A204.1 (cell line): ENCODE data around the gene MBTPS2.
"Not testable (repeated sequence)": the region's sequence is repeated elsewhere in the genome, so short reads cannot be mapped to it uniquely, and the experiment has no call there.

Experiments
- FAIRE-seq: peaks from 2 replicates; lab custom pipeline; 2012; peaks lifted over from hg19 to GRCh38; lab: Jason Lieb, UNC

MBTPS2 gene

GRCh38 chrX:21839334-21840192 is at the start of gene MBTPS2:
TSS of gene MBTPS2 (plus strand) at chrX:21839617. CDS start at chrX:21839735, 118 bp downstream.
- FAIRE-seq: no peak

- no peak for FAIRE-seq
These were observed 40.7 kb upstream of the MBTPS2 start for GRCh38 chrX:21798677-21799219.

DNA sequence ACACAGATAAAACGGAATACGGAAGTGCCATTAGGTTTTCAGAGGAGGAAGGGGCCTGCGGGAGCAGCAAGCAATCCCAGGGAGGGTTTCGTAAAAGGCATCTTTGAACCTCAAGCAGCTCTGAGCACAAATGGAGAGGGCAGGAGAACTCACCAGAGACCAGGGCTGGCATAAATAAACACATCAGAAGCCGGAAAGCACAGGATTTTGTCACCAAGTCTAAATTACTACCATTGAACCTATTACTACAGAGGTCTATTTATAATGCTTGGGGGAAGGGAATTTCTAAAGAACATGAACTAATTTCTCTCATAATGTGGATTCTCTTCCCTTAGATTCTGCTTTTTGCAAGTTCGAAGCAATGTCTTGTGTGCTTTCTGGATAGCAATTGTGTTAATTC is 39.6 kb upstream of the MBTPS2 start:
- no peak for FAIRE-seq

DNA sequence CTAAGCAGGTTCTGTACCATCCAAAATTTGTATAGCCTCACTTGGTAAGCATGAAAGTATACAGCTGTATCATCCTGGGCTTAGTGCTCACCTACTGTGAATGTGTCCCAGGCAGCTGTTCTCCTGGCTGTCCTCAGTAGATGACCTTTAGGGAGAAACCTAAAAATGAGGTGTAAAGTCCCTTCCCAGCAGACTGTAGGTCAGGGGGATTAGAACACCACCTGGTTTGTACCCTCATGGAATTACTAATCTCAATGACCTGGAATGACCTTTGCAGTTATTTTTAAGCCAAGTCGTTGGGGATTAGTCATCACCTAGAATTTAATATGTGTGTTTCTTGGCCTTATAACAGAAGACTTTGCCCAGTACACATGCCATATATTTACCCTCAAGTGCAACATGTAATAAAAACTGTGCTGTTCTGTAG is 39.1 kb upstream of the MBTPS2 start:
- no peak for FAIRE-seq

- FAIRE-seq: no peak
These were observed 37.3 kb upstream of the MBTPS2 start for GRCh38 chrX:21802054-21802670.

DNA sequence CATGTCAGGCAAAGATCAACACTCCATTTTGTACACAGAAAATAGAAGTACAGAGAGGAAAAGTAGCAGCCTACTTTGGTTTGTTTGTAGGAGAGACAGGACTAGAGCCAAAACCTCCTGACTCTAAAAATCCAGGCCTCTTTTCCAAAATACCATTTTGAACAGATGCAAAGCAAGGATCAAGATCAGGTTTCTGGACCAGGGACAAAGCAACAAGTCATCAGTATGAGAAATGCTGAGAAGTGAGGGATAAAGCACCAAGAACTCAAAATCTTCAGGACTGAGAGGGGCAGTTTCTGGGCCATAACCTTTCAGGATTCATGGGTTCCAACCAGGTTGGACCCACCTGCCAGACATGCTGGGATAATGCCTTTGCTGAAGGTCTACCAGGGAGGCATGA is 36.6 kb upstream of the MBTPS2 start:
- FAIRE-seq: no peak

GRCh38 chrX:21806691-21807090 is 32.7 kb upstream of the MBTPS2 start:
- FAIRE-seq: no peak

- FAIRE-seq: no peak
These were observed 27.6 kb upstream of the MBTPS2 start for GRCh38 chrX:21811832-21812231.

DNA sequence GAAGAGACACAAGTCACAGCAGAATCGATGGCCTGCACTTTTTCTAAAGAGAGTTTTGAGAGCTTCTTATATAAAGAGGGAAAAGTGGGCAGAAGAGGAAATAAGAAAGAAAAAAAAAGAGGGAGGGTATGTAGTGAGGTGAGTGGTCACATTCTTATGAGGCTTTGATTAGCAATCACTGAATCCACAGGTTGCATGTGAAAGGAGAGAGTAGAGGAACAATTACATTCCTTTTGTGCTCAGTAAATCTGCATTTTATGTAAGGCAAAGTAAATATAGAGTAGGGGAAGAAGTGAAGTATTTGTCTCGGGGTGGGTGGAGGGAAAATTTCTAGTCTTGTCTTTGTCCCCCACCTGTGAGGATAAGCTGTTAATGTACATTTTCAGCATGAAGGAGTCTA is 26.8 kb upstream of the MBTPS2 start:
- FAIRE-seq: no peak

DNA sequence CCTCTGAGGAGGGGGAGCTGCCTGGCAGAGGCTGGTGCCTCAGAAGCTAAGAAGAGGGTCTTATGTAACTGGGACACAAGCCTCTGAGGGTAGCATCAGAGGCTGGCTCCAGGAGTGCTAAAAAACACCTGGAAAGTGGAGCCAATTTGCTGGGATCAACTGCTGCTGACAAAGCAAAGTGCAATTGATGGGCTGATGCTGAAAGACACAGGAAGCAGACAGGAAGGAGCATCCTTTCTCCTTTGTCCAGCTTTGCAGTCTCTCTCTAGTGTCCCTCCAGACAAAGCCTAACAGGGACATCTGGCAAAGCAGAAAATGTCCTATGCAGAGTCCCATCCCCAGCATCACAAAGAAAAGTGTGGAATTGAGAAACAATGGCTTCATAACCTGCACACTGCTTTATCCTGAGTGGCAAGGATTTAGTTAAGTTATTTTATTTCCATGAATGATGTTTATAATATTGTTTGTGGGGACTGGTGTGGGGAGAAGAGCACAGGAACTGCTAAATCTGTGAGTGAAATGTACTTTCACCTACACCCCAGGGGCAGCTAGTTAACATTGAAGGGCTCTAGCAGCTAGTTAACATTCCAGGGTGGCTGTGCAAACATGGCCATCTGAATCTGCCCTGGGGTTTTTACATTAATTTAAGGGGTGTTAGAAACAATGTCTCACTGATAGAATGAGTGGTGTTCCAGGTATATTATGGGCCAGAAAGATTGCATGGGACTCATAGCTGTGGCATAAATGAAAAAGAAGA is 25.6 kb upstream of the MBTPS2 start:
- FAIRE-seq: no peak

- no peak for FAIRE-seq
These were observed 23.3 kb upstream of the MBTPS2 start for GRCh38 chrX:21816136-21816535.

- not testable (repeated sequence) for FAIRE-seq
These were observed 19.2 kb upstream of the MBTPS2 start for GRCh38 chrX:21820170-21820569.

GRCh38 chrX:21821875-21822274 is 17.5 kb upstream of the MBTPS2 start:
- FAIRE-seq: no peak

DNA sequence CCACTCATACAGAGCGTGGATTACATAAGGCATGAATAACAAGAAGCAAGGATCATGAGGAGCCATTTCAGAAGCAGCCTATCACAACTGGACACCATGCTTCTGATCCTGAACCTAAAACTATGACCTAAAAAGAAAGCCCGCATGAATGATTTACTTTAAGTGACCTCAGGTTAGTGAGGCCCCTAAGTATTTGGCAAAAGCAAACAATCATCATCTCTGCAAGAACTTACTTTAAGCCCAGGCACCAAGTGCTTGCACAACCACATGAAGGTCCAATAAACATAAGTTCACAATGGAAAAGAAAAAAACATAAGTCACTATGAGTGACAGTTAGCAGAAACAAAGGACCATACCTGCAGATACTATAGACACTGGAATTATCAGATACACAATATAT is 7.9 kb upstream of the MBTPS2 start:
- no peak for FAIRE-seq

GRCh38 chrX:21837056-21837455 is 2.4 kb upstream of the MBTPS2 start:
- FAIRE-seq: no peak

- no peak for FAIRE-seq
These were observed 482 bp upstream of the MBTPS2 start for GRCh38 chrX:21838937-21839333.

- no peak for FAIRE-seq
These were observed 752 bp downstream of the MBTPS2 start for GRCh38 chrX:21840193-21840545.

DNA sequence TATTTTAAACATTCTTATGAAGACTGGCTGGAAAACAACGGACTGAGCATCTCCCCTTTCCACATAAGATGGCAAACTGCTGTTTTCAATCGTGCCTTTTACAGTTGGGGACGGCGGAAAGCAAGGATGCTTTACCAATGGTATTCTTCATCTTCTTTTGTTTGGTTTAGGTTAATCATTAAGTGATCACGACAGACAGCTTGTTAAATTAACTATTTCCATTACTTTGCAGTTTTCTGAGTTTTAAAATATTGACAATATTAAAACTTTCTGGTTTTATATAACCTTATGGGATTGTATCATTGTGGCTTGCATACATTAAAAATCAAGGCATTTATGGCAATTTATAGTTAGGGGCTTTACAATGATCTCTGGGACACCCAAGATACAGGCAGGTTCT is 3.8 kb downstream of the MBTPS2 start:
- no peak for FAIRE-seq

DNA sequence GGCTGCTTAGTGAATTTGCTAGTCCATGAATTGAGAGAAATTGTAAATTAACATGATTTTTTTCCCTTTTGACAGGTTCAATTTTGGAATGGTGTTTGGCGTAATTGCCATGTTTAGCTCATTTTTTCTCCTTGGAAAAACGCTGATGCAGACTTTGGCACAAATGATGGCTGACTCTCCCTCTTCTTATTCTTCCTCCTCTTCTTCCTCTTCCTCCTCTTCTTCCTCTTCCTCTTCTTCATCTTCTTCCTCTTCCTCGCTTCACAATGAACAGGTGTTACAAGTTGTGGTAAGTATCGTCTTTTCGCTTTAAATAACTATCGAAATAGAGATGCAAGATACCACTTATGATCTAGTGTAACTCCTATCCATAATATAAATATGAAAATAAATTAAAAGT is 5.7 kb downstream of the MBTPS2 start:
- FAIRE-seq: no peak

DNA sequence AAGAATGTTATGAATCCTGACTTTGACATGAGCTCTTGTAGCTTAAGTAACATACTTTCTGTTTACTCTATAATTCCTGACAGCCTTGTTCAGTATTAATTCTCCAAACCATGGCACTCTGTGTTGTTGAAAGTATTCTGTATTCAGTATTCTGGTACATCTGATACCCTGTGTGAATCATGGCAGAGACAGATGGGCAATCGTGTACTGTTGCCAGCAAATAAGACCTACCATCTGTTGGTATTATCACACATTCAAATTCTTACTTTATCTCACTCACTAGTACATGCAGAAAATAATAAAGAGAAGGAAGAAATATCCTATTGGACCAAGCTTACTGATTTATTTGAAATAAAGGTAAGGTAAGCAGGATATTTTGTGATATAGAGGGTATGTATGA is 7.9 kb downstream of the MBTPS2 start:
- FAIRE-seq: no peak

GRCh38 chrX:21853578-21853977 is 14.2 kb downstream of the MBTPS2 start:
- no peak for FAIRE-seq

DNA sequence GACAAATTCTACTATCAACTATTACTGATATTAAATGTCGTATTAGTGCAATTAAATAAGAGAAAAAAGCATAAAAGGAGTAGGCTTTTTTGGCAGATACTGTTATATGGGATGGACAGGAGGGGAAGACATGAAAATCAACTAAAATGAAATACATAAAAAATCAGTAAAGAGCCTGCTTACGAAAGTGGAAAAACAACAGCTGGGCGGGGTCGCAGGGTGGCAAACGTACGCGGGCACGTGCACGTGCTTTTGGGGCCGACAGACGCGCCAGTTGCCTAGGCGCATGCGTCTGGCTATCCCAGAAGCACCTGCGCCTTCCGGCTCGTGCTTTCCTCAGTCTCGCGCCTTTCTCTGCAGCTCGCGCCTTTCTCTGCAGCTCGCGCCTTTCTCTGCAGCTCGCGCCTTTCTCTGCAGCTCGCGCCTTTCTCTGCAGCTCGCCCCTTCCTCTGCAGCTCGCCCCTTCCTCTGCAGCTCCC is 16.6 kb downstream of the MBTPS2 start, which contains the start of gene YY2:
Gene YY2, plus strand, starts transcription at position 51 of the 479 bp plus-strand sequence. CDS start 498 bp downstream, outside the sequence.
- FAIRE-seq: no peak

- no peak for FAIRE-seq
These were observed 17.1 kb downstream of the MBTPS2 start for GRCh38 chrX:21856504-21856903.
